Neuronal stem cell (in vitro differentiated cells): ENCODE results near the gene ZNF606.
A peak's percentile ranks its signal among the peaks of the same experiment; 100 is the strongest.

Source experiments
- DNase-seq: peaks from one replicate; pipeline ENCODE4 v3.0.0-alpha.2; 2013; ENCODE audit warnings: low spot score
- H2AFZ ChIP-seq: one replicate; pipeline ENCODE4 v1.6.1; 2013; ENCODE audit warnings: mild to moderate bottlenecking, low read length, inconsistent platforms
- H2AK5ac ChIP-seq: 2 replicates; pipeline ENCODE4 v1.6.1; 2013; ENCODE audit warnings: low read depth, mild to moderate bottlenecking, inconsistent platforms, low read length, moderate library complexity, mixed read lengths
- H2BK120ac ChIP-seq: 2 replicates; pipeline ENCODE4 v1.6.1; 2013; ENCODE audit warnings: low read depth, mild to moderate bottlenecking, inconsistent platforms, low read length, moderate library complexity, mixed read lengths
- H2BK12ac ChIP-seq: one replicate; pipeline ENCODE4 v1.6.1; 2013; ENCODE audit warnings: low read length, inconsistent platforms
- H2BK15ac ChIP-seq: 2 replicates; pipeline ENCODE4 v1.6.1; 2013; ENCODE audit warnings: mild to moderate bottlenecking, low read length, inconsistent platforms, mixed read lengths
- H2BK5ac ChIP-seq: one replicate; pipeline ENCODE4 v1.6.1; 2013; ENCODE audit warnings: inconsistent platforms, mild to moderate bottlenecking, low read length, moderate library complexity
- H3K14ac ChIP-seq: one replicate; pipeline ENCODE4 v1.6.1; 2013; ENCODE audit warnings: low read length, inconsistent platforms
- H3K18ac ChIP-seq: 2 replicates; pipeline ENCODE4 v1.6.1; 2013; ENCODE audit warnings: low read length, inconsistent platforms
- H3K23ac ChIP-seq: 2 replicates; pipeline ENCODE4 v1.6.1; 2013; ENCODE audit warnings: low read depth, mild to moderate bottlenecking, mixed read lengths, low read length, inconsistent platforms; ENCODE audit not compliant: poor library complexity
- H3K27ac ChIP-seq: replicated peaks from 3 replicates; pipeline ENCODE4 v1.5.1; 2013; ENCODE audit warnings: low read length, inconsistent platforms
- H3K27me3 ChIP-seq, 3 experiments: 2 replicates each; pipeline ENCODE4 v1.6.1; 2013; ENCODE audit warnings: low read length in 3 of 3, mild to moderate bottlenecking in 2 of 3, inconsistent platforms in 1 of 3, low read depth in 1 of 3, mixed read lengths in 1 of 3, moderate library complexity in 1 of 3; ENCODE audit not compliant: control insufficient read depth in 3 of 3, insufficient read depth in 3 of 3
- H3K36me3 ChIP-seq, 2 donors: replicated peaks in 1 of 2; 2 replicates each; pipeline ENCODE4 v1.6.1; 2013; ENCODE audit warnings: low read length in 2 of 2; ENCODE audit not compliant: control insufficient read depth in 2 of 2, insufficient read depth in 2 of 2
- H3K4ac ChIP-seq: 2 replicates; pipeline ENCODE4 v1.6.1; 2013; ENCODE audit warnings: inconsistent platforms, mild to moderate bottlenecking, low read length, moderate library complexity
- H3K4me1 ChIP-seq, 2 donors: 1 replicate in 1 of 2; 2 replicates in 1 of 2; pipeline ENCODE4 v1.6.1; 2013; ENCODE audit warnings: low read length in 2 of 2, low read depth in 1 of 2; ENCODE audit not compliant: control insufficient read depth in 2 of 2, insufficient read depth in 1 of 2
- H3K4me2 ChIP-seq: one replicate; pipeline ENCODE4 v1.6.1; 2013; ENCODE audit warnings: mild to moderate bottlenecking, low read length, inconsistent platforms; ENCODE audit not compliant: insufficient read depth, poor library complexity, severe bottlenecking
- H3K4me3 ChIP-seq, 2 donors: 2 replicates each; pipeline ENCODE4 v1.5.1; 2013; ENCODE audit warnings: low read length in 2 of 2, mild to moderate bottlenecking in 2 of 2, inconsistent platforms in 1 of 2, moderate library complexity in 1 of 2
- H3K79me1 ChIP-seq: one replicate; pipeline ENCODE4 v1.6.1; 2013; ENCODE audit warnings: low read depth, mild to moderate bottlenecking, inconsistent platforms, low read length, moderate library complexity
- H3K9ac ChIP-seq: one replicate; pipeline ENCODE4 v1.6.1; 2013; ENCODE audit warnings: mild to moderate bottlenecking, low read depth, low read length, inconsistent platforms; ENCODE audit not compliant: poor library complexity
- H3K9me3 ChIP-seq, 2 donors: replicated peaks in 1 of 2; 2 replicates each; pipeline versions ENCODE3 to v1.6.1; 2013; ENCODE audit warnings: low read length in 2 of 2, mild to moderate bottlenecking in 2 of 2, inconsistent platforms in 1 of 2, low read depth in 1 of 2, mixed read lengths in 1 of 2, moderate library complexity in 1 of 2; ENCODE audit not compliant: control insufficient read depth in 2 of 2, insufficient read depth in 1 of 2
- H4K8ac ChIP-seq: one replicate; pipeline ENCODE4 v1.6.1; 2013; ENCODE audit warnings: low read depth, mild to moderate bottlenecking, inconsistent platforms, low read length, moderate library complexity
- H4K91ac ChIP-seq: one replicate; pipeline ENCODE4 v1.6.1; 2013; ENCODE audit warnings: low read length, low read depth, mild to moderate bottlenecking, inconsistent platforms; ENCODE audit not compliant: poor library complexity
- WGBS, 2 donors: extraction: QIAGEN DNeasy Blood & Tissue Kit; methylation state at CpG; one replicate each; pipeline ENCODE4 v1.1.7; 2013; ENCODE audit warnings: missing lambda C conversion rate in 2 of 2, mixed read lengths in 1 of 2; ENCODE audit not compliant: insufficient read length in 2 of 2, insufficient replicate concordance in 1 of 2; ENCODE audit errors: extremely low coverage in 2 of 2; 5-methylcytosine and 5-hydroxymethylcytosine counted together

The ZNF606 gene

DNA sequence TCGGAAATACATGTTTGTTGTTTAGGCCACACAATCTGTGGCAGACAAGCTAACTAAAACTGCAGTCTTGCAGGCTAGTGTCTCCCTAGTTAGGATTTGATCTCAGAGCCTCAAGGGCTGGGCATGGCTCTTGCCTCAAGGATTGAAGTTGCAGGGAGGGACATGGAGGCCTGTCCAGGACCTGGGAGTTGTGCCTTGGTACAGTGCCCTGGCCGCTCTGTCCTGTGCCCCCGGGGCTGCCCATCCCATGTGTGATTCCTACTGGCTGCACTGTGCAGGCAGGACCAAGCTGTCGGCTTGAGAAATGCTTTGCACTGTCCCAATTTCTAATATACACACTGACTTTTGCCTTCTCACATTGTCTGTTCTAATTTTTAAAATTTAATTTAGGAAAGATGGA, 47.6 kb downstream of the ZNF606 start:
- no peak overlapping the region for H3K23ac ChIP-seq
- no peaks in the 10 kb centered on the region for H3K27me3 ChIP-seq
- no peak overlapping the region for H3K27ac ChIP-seq
- no peak overlapping the region for H2AFZ ChIP-seq
- no CpG with 5 or more reads among the region's 4 CpGs for WGBS, 2 donors
- no peak overlapping the region for H2AK5ac ChIP-seq
- no peak overlapping the region for H3K14ac ChIP-seq
- no peak overlapping the region for H2BK120ac ChIP-seq
- H3K9me3 ChIP-seq = peaks cover 35 to 36% of the 10 kb centered on the region in 2 donors
- H4K8ac ChIP-seq = no peak overlapping the region
- no peaks in the 10 kb centered on the region for H3K4me1 ChIP-seq
- no peak overlapping the region for H3K4ac ChIP-seq
- H2BK5ac ChIP-seq = no peak overlapping the region
- no peak overlapping the region for H3K4me2 ChIP-seq
- no peak overlapping the region for H2BK15ac ChIP-seq
- no peak overlapping the region for H3K9ac ChIP-seq
- H2BK12ac ChIP-seq = no peak overlapping the region
- H3K18ac ChIP-seq = no peak overlapping the region
- no peak overlapping the region for H4K91ac ChIP-seq
- no peak overlapping the region for H3K4me3 ChIP-seq
- DNase-seq = no peak
- no peaks in the 10 kb centered on the region for H3K79me1 ChIP-seq
- H3K36me3 ChIP-seq = no peaks in the 10 kb centered on the region

DNA sequence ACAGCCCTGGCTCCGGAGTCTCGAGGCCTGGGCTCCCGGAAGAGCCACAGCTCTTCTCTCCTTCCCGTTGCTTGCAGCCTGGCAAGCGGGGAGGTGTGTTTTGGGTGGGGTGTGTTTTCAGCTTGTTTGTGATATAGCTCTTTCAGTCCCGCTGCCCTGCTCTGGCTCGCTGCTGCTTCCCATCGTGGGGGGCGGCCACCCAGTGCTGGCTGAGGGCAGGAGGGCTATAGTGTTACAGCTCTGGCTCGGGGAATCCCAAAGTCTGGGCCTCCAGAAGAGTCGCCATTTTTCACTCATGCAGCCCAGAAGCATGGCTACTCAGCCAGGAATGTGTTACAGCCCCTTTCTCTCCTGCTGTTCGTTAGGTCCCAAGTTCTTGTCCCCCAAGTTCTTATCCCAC, 52.9 kb downstream of the ZNF606 start:
- no peak overlapping the region for H4K91ac ChIP-seq
- H3K4me2 ChIP-seq = no peak overlapping the region
- H3K27me3 ChIP-seq = no peaks in the 10 kb centered on the region
- no peak for DNase-seq
- no peak overlapping the region for H3K14ac ChIP-seq
- H3K23ac ChIP-seq = no peak overlapping the region
- H3K4ac ChIP-seq = no peak overlapping the region
- H4K8ac ChIP-seq = no peak overlapping the region
- H2BK5ac ChIP-seq = no peak overlapping the region
- WGBS, 2 donors = no CpG with 5 or more reads among the region's 12 CpGs
- H3K36me3 ChIP-seq = peaks cover 0 to 11% of the 10 kb centered on the region in 2 donors
- H3K9me3 ChIP-seq = peaks cover 27 to 35% of the 10 kb centered on the region in 2 donors
- H3K79me1 ChIP-seq = peaks cover 5% of the 10 kb centered on the region
- H2AK5ac ChIP-seq = no peak overlapping the region
- no peak overlapping the region for H3K27ac ChIP-seq
- no peak overlapping the region for H2BK15ac ChIP-seq
- H2AFZ ChIP-seq = peak overlapping the region; percentile 35
- no peak overlapping the region for H2BK12ac ChIP-seq
- H2BK120ac ChIP-seq = no peak overlapping the region
- no peak overlapping the region for H3K18ac ChIP-seq
- H3K4me3 ChIP-seq = no peak overlapping the region
- H3K4me1 ChIP-seq = peaks cover 5 to 7% of the 10 kb centered on the region in 2 donors
- no peak overlapping the region for H3K9ac ChIP-seq

DNA sequence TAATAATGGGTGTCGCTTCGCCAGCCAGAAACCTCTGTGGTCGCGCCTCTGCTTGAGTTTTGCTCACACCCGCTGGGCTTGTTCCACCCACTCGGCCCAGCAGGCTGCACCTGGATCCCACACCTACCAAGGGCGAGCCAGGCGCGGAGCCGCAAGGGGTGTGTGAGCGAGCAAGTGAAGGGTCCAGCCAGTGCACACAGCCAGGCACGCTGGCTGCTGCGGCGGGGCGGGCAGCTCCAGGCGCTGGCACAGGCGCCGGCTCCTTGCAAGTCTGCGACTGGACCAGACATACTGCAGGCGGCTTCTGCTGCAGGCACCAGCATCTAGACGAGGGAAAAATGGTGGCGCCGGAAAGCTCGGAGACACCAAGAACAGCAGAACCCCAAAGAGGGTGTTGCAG, 53.3 kb downstream of the ZNF606 start:
- Histone ChIP-seq H2BK5ac (no peak overlapping the region), H2BK15ac (no peak overlapping the region), H3K79me1 (peaks cover 5% of the 10 kb centered on the region), H3K9ac (no peak overlapping the region), H4K91ac (no peak overlapping the region), H3K23ac (no peak overlapping the region), H3K9me3 (peaks cover 24 to 35% of the 10 kb centered on the region in 2 donors), H3K36me3 (peaks cover under 1 to 15% of the 10 kb centered on the region in 2 donors), H3K4me3 (no peak overlapping the region), H4K8ac (no peak overlapping the region), H2BK12ac (no peak overlapping the region), H3K14ac (no peak overlapping the region), H3K4me1 (peaks cover 5 to 7% of the 10 kb centered on the region in 2 donors), H3K27ac (no peak overlapping the region), H3K4me2 (no peak overlapping the region), H3K4ac (no peak overlapping the region), H2BK120ac (no peak overlapping the region), H3K27me3 (no peaks in the 10 kb centered on the region), H3K18ac (no peak overlapping the region), H2AFZ (no peak overlapping the region), H2AK5ac (no peak overlapping the region)
- DNase-seq = no peak
- WGBS, 2 donors = no CpG with 5 or more reads among the region's 24 CpGs

DNA sequence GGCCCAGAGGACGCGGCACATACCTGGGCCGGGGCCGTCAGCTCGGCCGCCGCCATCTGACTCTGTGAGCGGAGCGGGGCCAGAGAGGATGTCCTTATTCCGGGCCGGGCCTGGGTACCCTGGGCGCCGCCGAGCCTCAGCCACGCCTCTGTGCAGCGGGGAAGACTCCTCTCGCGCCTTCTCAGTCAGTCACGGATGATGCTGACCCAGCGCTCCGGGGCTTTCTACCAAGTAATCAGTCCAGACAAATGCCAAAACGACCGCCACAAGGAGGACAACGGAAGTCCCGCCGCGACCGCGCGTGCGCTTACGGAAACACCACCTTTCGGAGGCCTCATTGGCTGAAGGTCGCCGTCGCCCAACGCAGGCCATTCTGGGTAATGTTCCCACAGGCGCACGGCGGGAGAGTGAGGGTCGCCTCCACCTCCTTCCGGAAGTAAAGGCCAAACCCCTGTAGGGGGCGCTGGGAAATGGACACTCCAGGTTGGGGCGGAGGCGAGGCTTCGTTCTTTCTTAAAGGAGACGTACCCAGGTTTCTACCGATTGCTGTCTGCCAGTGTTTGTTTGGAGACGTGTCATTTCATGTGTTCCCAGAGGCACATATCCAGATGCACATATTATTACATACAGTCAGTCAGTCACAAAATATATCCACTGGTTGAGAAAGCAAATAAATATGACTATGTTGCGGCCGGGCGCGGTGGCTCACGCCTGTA, 55.0 kb downstream of the ZNF606 start, which contains the start of gene ZNF256:
Gene ZNF256 (minus strand): TSS at position 288 of the 716 bp plus-strand sequence. CDS start 232 bp downstream, at position 56.
- peak within 1 kb of the TSS; percentile 94 for H2AFZ ChIP-seq
- no peak within 1 kb of the TSS for H4K91ac ChIP-seq
- H3K36me3 ChIP-seq = peaks cover 15 to 32% of the 10 kb centered on the region in 2 donors
- H3K9ac ChIP-seq = peak within 1 kb of the TSS; percentile 98
- peak within 1 kb of the TSS; percentile 88 for H2AK5ac ChIP-seq
- H3K4me3 ChIP-seq = peak within 1 kb of the TSS; percentile 99
- no peaks in the 10 kb centered on the region for H3K27me3 ChIP-seq
- H3K18ac ChIP-seq = peak within 1 kb of the TSS; percentile 93
- H3K4ac ChIP-seq = no peak within 1 kb of the TSS
- no peak within 1 kb of the TSS for H3K23ac ChIP-seq
- peak; percentile 92 for DNase-seq
- H3K4me2 ChIP-seq = peak within 1 kb of the TSS; percentile 72
- no peak within 1 kb of the TSS for H2BK12ac ChIP-seq
- H2BK5ac ChIP-seq = peak within 1 kb of the TSS; percentile 79
- H3K27ac ChIP-seq = no peak within 1 kb of the TSS
- H3K4me1 ChIP-seq = peaks cover 5 to 7% of the 10 kb centered on the region in 2 donors
- no CpG with 5 or more reads among the region's 54 CpGs for WGBS, 2 donors
- H2BK120ac ChIP-seq = no peak within 1 kb of the TSS
- no peak within 1 kb of the TSS for H4K8ac ChIP-seq
- no peak within 1 kb of the TSS for H3K14ac ChIP-seq
- H3K9me3 ChIP-seq = peaks cover 27 to 52% of the 10 kb centered on the region in 2 donors
- no peak within 1 kb of the TSS for H2BK15ac ChIP-seq
- H3K79me1 ChIP-seq = peaks cover 5% of the 10 kb centered on the region
